IPS-11a (cell line): ENCODE data around the gene RANBP3.

Experiments
- H3K4me3 ChIP-seq: one replicate; pipeline ENCODE4 v1.5.1; 2013; ENCODE audit warnings: low read depth, low read length, control low read depth

RANBP3 gene

DNA sequence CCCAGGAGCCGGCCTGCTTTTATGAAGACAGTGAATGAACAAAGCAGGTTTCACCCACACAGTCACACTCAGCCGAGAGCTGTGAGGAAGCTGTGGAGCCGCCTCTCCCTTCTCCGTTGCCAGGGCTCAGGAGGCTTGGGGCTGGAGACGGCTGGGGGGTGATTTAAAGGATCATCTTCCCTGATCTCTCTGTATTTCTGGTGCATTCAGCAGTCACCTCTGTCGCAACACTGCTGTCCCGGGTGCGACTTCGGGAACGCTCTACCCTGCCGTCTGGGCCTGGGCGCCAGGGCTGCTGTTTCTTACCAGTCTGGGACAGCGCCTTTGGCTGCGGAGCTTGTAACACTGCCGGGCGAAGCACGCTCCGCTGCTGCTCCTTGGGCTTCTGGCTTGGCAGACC, 45.8 kb downstream of the RANBP3 start:
- H3K4me3 ChIP-seq, result no peak overlapping the region

DNA sequence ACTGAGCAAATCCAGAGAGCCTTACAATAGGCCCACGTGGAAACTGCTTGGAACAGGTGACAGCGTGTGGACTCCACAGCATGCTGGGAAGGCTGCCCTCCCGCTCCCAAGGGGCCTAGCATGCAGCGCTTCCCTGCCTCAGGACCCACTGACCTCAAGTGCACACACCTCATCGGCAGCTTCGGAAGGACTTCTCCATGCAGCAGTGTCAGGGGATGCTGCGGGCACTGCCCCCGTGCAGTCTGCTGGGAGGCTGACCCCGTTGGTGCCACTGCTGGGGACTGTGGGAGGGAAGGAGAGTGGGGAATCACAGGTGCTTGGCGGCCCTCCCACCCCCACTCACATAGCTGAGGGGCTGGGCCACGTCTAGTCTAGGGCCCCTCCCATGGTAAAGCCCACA, 46.7 kb downstream of the RANBP3 start:
- H3K4me3 ChIP-seq, result no peak overlapping the region

DNA sequence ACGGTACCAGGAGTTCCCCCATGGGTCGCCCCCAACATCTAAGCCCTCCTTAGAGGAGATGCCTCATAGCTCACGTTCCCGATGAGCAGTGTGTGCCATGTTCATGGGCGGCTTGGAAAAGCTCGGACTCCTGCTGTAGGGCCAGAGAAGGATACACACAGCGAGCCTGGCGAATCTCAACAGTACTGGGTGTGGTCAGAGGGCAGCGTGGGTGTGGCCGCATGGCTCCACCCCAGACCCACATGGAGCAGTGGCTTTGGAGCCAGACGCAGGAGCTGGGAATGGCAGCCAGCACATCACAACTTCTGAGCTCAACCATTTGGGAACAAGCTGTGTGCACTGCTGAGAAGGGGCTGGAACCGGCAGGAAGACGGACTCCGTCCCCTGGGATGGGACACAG, 48.3 kb downstream of the RANBP3 start:
- no peak overlapping the region for H3K4me3 ChIP-seq

DNA sequence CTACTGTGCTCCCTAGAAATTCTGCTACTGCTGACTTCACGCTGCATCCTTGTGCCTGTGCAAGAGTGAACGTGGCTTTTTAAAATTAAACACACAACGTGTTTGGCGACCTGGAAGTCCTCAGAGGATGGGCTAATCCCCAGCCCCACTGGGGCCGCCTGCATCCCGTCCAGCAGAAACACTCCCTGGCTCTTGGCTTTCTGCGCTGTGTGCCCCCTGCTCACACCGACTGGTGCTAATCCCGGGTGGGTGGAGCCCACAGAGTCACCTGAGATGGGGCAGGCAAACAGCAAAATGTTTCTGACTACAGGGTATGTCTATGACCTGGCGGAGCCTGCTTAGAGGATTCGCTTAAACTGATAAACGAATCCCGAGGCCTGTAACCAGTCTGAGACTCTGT, 48.8 kb downstream of the RANBP3 start:
- H3K4me3 ChIP-seq, result no peak overlapping the region

DNA sequence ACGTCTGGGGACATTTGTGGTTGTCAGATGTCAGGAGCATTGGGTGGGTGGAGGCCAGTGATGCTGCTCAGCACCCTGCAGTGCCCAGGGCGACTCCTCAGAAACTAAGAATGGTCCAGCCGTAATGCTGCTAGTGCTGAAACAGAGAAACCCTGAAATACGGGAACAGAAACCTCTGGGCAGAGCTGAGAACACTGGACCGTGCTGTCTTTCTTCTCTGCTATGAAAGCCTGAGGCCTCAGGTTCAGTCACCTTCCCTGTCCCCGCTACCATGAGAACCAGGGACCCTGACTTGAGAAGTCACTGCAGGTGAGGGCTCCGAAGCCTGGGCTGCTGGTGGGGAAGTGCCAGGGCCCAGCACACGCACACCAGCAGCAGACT, 50.5 kb downstream of the RANBP3 start:
- no peak overlapping the region for H3K4me3 ChIP-seq

DNA sequence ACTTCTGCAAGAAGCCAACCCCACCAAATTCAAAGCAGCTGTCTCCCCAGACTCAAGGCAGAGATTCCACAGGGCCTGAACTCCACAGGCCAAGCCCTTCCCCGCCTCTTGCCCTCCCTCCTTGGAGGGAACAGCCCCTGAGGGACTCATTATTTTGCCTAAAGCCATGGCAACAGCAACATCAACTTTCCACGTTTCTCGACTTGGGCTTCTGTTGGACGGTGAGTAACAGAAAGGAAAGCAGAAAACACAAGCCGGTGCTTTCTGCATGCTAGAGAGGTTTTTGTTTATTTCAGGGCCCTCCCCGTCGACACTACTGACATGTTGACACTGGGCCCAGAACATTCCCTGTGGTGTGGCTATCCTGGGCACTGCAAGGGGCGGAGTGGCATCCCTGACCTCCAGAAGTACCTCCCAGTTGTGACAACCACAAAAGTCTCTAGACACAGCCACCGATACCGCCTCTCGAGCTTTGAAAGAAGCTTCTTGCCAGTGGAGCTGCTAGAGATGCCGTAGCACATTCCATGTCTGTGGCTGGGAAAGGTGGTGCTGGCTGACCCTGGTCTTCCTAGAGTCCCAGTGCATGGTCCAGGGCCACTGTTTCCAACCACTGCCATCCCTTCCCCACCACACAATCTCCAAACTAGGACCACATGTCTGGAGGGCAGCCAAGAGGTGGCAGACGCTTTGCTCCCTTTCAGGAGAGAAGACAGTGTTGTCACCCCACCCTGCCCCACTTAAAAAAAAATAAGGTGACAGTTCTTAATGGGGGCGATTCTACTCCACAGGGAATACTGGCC, 51.1 kb downstream of the RANBP3 start:
- H3K4me3 ChIP-seq, result no peak overlapping the region

DNA sequence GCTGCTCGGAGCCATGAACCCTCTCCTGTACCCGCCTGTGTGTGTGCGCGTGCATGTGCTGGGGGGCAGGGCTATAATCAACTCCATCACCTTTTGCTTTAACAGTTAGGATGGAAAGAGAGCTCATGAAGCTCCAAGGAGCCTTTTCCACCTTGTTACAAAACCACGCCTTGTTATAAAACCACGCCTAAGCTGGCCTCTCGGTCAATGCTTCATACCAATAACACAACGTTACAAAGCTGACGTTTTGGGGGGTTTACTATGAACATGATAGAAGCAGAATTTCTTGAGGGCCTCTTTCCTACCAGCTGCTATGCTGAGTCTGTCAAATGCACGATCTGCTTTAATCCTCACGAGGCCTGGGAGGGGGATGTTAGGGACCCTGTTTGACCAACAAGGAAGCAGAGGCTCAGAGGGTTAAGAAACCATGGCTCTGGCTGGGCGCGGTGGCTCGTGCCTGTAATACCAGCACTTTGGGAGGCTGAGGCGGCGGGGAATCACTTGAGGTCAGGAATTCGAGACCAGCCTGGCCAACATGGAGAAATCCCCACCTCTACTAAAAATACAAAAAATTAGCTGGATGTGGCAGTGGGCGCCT, 52.0 kb downstream of the RANBP3 start:
- no peak overlapping the region for H3K4me3 ChIP-seq

DNA sequence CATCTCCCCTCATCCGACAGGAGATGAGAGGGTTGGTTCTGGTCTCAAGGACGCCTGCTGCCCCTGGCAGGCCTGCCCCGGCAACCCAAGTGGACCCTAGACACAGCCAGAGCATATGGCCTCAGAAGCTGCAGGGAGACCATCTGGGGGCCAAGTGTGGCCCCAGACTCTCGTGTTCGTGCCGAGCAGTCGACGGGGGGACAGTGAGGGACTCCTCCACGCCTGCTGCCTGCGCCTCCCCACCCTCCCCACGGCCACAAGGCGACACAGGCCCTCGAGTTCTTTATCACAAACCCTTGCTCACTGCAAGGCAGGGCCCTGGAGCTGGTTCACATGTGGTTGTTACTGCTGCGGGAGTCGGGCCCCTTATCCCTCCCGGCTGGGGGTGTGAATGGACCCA, 54.6 kb downstream of the RANBP3 start:
- no peak overlapping the region for H3K4me3 ChIP-seq

DNA sequence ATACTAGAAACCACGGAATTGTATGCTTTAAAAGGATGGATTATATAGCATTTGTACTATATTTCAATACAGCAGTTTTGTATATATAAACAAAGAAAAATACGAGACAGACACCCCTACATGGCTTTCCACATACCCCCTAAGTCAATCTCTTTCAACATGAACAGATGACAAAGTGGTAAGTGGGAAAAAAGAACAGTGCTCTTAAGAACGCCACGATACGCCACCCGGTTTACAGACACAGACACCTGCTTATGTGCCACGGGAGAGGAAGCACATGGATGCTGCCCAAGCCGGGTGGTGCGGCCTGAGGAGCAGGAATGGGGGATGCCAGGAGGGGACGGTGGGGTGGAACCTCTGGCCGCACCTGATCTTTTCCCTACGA, 55.8 kb downstream of the RANBP3 start:
- H3K4me3 ChIP-seq, result no peak overlapping the region

DNA sequence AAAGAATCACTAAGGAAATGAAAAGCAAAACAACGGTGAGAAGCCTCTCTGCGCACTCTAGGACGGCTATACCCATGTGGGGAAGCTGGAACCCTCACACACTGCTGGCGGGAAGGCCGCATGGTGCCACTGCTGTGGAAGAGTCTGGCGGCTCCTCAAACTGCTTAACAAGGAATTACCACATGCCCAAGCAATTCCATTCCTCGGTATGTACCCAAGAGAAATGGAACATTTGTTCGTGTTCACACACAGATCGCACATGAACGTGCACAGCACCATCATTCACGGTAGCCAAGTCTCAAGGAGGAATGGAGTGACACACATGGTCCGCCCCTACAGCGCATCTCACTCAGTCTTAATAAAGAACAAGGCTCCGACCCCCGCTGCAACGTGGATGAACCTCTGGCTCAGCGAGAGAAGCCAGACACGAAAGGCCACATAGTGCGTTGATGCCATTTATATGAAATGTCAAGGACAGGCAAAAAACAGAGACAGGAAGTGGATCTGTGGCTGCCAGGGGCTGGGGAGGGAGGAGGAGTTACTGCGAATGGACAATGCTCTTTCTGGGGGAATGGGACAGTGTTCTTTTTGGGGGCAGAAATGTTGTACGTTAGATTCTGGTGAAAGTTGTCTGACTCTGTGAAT, 56.3 kb downstream of the RANBP3 start:
- H3K4me3 ChIP-seq, result no peak overlapping the region

DNA sequence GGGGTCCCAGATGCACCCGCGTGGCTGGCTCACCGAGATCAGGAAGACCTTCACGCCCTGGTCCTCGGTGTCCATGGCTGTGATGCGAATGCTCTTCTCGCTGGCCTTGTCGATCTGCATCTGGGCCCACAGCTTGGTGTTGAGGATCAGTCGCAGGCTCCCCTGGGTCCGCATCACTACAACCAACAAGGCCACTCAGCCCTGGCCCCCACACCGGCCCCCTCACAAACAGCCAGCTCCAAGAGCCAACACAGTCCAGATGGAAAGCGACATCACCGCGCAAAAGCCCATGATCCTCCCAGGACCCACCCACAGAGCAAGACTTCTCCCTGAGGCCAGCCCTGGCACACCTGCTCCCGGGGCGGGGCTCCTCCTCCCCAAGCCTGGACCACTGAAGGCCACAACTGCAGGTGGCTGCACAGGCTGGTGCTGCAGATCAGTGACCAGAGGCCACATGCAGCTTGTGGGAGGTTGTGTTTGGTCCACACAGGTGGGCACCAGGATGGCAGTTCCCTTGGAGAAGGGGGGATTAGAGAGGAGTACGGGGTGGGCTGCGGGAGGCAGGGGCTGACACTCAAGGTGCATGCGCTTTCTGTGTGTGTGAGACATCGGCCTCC, 59.4 kb downstream of the RANBP3 start:
- no peak overlapping the region for H3K4me3 ChIP-seq

DNA sequence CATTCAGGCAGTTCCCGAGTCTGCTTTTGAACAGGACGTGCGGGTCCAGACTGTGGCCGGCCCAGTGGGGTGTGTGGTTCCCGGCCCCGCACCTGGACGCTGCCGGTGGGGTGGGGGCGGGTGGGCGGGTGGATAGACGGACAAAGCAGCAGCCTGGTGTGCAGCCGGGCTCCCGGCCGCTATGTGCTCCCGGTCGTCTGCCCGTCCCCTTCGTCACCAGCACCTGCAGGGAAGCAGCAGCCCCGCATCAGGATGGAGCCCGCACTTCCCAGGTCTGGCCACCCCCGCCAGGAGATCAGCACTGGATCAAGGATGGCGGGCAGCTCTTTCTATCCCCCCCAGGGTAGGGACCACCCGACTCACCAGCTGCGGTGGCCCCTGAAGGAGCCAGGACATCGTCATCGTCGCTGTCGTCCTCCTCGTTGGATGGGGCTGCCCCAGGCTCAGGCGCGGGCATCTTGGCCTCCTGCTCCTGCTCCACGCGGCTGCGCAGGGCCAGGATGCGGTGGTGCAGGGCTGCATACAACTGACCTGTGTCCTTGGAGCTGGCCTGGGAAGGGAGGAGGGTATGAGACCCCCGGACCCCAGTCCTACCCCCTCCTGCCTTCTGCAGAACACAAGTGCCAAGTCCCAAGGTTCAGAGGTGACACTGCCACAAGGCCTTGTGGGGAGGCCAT, 60.4 kb downstream of the RANBP3 start:
- no peak overlapping the region for H3K4me3 ChIP-seq

DNA sequence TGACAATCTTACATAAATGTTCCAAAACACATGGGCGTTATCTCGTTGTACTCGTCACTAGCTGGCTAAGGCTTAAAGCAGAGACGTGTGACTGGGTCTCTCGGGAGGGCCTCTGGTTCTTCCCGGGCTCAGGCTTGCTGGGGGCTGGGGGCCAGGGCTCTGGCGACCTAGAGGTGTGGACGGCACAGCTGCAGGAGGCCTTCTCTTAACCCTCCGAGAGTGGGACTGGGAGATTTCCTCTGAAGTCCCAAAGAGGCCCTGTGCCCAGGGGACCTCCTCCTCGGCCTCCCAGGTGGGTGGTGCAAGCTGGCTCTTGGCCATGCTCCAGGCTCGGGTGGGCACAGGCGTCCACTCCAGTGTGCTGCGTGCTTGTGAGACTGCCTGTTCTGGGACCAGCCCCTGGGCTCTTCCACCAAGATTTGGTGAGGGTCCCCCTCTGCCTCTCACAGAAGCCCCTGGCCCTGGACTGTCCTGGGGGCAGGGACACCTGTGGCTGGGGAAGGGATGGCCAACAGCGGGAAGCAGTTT, 61.7 kb downstream of the RANBP3 start:
- H3K4me3 ChIP-seq, result no peak overlapping the region

DNA sequence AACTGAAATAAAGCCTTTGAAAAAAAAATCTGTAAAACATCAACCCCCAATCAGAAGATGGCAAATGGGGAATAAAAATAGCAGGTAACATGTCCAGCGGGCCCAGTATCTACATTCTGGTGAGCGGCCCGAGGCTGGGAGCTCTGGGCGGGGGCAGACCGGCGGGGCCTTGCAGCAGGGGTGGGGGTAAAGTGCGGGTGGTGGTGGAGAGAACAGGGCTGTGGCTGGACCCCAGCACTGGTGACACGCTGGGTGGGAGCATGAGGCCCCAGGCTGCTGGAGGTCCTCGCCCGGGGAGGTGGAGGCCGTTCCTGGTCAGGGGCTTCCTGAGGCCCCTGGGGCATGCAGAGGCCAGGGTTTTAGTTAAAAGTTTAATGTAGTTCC, 62.2 kb downstream of the RANBP3 start:
- H3K4me3 ChIP-seq, result no peak overlapping the region

DNA sequence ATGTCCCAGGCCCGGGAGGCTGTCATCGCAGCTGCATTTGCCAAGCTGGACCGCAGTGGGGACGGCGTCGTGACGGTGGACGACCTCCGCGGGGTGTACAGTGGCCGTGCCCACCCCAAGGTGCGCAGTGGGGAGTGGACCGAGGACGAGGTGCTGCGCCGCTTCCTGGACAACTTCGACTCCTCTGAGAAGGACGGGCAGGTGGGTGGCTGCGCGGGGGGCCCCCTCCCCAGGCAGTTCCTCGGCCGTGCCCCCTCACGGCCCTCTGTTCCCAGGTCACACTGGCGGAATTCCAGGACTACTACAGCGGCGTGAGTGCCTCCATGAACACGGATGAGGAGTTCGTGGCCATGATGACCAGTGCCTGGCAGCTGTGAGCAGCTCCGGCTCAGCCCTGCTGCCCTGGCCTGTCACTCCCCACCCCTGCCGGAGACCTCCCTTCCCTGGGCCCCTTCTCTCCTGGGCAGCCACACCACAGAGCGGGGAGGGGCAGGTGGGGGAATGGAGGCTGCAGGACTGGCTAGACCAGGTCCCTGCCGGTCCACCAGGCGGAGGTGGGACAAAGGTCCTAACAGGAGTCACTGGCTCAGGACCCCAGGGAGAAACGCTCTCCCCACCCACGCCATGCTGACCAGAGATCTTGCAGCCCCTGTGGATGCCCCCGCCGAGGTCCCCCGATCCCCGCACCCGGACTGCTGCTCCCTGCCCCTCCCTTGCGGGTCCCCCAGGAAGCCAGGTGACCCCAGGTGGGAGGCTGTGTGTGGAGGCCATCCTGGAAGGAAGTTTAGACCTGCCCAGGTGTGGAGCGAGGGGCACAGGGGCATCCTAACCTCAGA, 62.8 kb downstream of the RANBP3 start:
- H3K4me3 ChIP-seq, result no peak overlapping the region

DNA sequence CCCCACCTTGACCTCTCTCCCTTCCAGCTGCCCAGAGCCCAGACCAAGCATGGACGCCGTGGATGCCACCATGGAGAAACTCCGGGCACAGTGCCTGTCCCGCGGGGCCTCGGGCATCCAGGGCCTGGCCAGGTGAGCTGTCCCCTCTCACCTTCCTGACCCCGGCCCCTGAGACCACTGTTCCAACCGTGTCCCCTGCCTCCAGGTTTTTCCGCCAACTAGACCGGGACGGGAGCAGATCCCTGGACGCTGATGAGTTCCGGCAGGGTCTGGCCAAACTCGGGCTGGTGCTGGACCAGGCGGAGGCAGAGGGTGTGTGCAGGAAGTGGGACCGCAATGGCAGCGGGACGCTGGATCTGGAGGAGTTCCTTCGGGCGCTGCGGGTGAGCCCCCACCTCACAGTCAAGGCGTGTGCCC, 63.6 kb downstream of the RANBP3 start:
- no peak overlapping the region for H3K4me3 ChIP-seq

DNA sequence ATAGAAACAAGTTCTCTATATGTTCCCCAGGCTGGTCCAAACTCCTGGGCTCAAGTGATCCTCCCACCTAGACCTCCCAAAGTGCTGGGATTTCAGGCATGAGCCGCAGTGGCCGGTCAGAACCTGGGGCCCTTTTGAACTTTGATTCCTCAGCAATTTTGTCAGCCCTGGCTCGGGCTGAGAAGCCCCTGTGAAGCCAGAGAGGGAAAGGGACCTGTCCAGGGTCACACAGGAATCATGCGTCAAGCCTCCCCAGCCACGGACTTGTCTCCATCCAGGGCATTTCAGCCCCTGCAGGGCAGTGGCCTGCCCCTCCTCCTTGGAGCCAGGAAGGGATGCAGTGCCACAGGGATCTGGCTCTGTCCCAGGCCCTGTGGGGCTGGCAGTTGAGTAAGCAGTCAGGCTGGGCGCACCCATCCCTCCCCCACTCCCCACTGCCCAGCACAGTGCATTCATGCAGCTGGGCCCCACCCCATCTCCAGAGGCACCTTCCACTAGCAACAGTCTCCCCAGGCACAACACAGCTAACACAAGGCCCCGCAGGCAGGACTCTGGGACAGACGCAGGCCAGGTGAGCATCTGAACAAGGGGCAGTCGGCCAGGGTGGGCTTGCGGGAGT, 64.1 kb downstream of the RANBP3 start, which contains the start of gene CAPS:
Gene CAPS (plus strand): TSS at position 516 of the 619 bp plus-strand sequence. CDS start 153 bp downstream, outside the sequence.
- H3K4me3 ChIP-seq, result no peak within 1 kb of the TSS

DNA sequence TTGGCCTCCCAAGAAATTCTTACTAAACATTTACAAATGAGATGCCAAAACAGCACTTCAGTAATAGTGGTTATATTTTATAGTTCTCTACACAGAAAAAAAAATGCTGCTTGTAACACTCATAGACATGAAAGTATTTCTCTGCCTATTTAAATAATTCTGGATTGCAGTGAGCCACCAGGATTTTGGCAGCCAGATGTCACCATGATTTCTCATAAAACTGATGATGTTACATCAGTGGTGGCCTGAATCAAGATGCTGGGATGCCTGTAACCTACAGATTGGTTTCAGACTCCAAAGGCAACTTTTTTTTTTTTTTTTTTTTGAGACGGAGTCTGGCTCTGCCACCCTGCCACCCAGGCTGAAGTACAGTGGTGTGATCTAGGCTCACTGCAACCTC, 66.6 kb downstream of the RANBP3 start:
- H3K4me3 ChIP-seq, result no peak overlapping the region

DNA sequence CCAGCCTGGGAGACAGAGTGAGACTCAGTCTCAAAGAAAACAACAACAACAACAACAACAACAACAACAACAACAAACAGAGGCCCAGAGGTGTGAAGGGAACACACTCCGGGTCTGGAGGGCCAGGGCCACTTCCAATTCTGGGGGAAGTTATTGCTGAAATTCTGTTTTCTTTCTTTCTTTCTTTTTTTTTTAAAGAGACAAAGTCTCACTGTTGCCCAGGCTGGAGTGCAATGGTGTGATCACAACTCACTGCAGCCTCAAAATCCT, 67.4 kb downstream of the RANBP3 start:
- H3K4me3 ChIP-seq, result no peak overlapping the region
